ENCODE data around the gene CABP4.
A peak's percentile ranks its signal among the peaks of the same experiment; 100 is the strongest.

CABP4 gene

DNA sequence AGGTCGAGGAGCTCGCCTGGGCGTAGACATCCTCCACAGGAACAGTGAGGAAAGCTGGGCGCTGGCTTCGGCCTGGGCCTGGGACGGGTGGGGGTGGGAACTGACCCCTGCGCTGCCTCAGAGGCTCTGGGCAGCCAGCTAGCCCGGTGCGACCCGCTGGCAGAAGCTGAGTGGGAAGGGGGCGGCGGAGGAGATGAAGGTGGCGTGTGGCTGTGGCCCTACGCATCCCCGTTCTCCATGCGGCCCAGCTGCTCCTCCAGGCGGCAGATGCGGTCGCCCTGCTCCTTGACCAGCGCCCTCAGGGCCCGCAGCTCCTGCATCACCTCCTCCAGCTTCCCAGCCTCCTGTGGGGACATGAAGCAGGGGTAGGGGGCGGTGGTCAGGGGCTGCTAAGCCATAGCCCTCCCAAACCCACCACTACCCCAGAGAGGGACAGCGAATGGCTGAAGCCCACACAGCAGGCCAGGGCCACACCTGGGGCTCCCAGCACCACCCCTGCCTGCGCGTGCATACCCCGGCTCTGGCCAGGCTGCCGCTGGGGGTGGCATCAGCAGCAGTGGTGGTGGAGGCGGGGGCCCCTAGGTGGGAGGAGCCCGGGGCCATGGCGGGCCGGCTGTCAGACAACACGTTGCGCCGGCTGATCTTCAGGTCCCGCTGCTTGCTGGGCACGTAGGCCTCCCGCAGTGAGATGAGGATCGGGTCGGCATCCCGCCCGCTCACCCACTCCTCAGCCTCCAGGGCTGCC is 16.8 kb upstream of the CABP4 start:
- H3K4me2 ChIP-seq (ENCODE audit: low read length) = no peak overlapping the region
- no peak overlapping the region for H3K4me3 ChIP-seq (ENCODE audit: low read length)
- no peak overlapping the region for H3K9ac ChIP-seq (ENCODE audit: low read depth, low read length)
- peaks cover 57% of the 10 kb centered on the region for H3K36me3 ChIP-seq (ENCODE audit: insufficient read depth, low read length)
- no peaks in the 10 kb centered on the region for H3K27me3 ChIP-seq (ENCODE audit: control insufficient read depth, insufficient read depth, low read length)
- H3K9me3 ChIP-seq (replicated peaks; ENCODE audit: low read length) = no peaks in the 10 kb centered on the region
- peaks cover 30% of the 10 kb centered on the region for H3K4me1 ChIP-seq (ENCODE audit: control insufficient read depth, insufficient read depth, low read length)

DNA sequence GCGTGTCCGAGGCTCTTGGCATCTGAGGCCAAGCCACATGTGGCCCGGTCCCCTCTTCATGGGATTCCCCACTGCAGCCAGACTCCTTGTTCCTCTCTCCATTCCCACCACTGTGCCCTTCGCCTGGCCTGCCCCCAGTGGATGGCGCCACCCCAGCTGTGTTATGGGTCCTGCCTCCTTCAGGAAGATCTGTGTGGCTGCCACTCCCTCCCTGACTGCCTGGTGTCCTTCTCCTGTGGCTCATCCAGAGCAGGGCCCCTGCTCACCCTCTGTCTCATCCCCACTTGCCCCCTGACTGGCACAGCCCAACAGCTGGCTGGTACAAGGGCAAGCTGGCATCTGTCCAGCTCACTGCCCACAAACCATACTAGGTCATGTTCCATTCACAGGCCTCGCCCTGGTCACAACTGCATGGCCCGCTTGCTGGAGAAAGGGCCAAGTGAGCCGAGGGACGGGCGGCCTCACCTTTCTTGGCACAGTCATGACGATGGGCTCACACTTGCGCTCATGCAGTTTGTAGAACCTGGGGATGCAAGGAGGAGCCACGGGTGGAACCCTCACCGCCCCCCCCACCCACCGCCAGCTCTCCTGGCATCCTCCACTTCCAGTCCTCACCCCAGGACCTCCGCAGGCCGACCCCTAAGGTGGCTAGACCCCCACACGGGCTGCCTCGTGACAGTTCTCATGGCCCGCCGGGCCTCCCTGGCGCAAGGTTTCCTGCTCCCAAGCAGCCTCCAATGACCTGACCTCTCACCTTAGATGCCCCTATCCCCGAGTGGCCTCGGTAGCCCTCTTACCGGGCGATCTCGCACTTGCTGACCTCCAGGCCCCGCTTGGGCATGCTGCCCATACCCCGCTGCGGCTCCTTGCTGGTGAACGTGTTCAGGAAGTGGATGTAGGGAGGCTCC is 15.6 kb upstream of the CABP4 start:
- H3K9me3 ChIP-seq (replicated peaks; ENCODE audit: low read length) = no peaks in the 10 kb centered on the region
- H3K4me2 ChIP-seq (ENCODE audit: low read length) = peak overlapping the region; percentile 16
- H3K4me1 ChIP-seq (ENCODE audit: control insufficient read depth, insufficient read depth, low read length) = peaks cover 30% of the 10 kb centered on the region
- H3K36me3 ChIP-seq (ENCODE audit: insufficient read depth, low read length) = peaks cover 45% of the 10 kb centered on the region
- H3K27me3 ChIP-seq (ENCODE audit: control insufficient read depth, insufficient read depth, low read length) = no peaks in the 10 kb centered on the region
- H3K4me3 ChIP-seq (ENCODE audit: low read length) = no peak overlapping the region
- H3K9ac ChIP-seq (ENCODE audit: low read depth, low read length) = peak overlapping the region; percentile 16

DNA sequence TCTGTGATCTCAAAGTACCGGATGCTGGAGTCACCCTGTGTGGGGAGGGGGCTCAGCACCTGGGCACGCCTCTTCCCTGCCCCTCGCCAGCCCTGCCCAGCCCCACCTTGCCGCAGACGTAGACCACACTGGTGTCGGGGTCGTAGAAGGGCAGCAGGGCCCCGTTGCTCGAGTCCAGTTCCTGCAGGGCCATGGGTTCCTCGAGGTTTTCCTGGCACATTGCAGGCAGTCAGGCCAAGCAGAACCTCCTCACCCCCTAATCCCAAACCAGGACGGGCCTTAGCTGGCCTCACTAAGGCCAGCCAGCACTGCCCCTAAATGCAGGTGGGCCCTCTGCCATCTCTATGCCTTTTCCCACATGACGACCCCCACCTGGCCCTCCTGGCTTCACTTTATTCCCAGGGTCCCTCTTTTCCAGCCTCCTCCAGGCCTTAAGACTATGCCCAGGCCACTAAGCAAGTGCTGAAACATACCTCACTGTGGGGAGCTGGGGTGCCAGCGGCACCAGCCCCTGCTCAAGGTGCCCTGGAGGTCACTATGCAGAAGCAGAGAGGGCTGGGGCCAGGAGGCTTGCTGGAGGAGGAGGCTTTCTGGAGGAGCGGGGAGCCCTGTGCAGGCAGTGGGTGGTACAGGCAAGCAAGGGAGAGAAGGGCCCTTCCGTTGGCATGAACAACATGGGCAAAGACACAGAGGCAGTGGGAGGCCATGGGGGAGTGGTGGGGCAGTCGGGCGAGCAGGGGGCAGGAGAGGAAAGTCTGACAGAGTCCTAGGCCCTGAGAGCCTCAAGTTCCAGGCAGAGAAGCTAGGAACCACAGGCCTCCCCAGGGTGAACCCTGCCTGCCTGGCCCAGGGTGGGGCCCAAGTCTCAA is 14.7 kb upstream of the CABP4 start:
- peaks cover 26% of the 10 kb centered on the region for H3K4me1 ChIP-seq (ENCODE audit: control insufficient read depth, insufficient read depth, low read length)
- peaks cover 37% of the 10 kb centered on the region for H3K36me3 ChIP-seq (ENCODE audit: insufficient read depth, low read length)
- H3K9ac ChIP-seq (ENCODE audit: low read depth, low read length) = peak overlapping the region; percentile 16
- no peak overlapping the region for H3K4me2 ChIP-seq (ENCODE audit: low read length)
- no peak overlapping the region for H3K4me3 ChIP-seq (ENCODE audit: low read length)
- H3K9me3 ChIP-seq (replicated peaks; ENCODE audit: low read length) = no peaks in the 10 kb centered on the region
- H3K27me3 ChIP-seq (ENCODE audit: control insufficient read depth, insufficient read depth, low read length) = no peaks in the 10 kb centered on the region

DNA sequence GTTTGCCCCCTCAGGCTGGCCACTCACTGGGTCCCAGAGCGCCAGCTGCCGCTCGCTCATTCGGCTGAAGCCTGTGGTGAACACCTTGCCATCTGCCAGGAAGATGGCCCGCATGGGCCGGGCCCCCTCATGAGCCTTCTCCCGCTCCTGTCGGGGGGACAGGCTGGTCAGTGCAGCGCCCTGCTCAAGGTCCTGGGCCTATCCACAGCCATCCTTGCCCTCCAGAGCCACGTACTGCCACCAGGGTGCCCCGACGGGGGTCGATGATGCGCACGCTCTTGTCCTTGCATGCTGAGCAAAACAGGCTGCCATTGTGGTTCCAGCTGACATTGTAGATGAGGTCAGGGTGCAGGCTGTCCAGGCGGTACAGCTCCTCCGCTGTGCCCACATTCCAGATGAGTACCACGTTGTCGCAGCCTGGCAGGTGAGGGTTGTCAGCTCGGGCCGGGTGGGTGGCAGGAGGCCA is 14.0 kb upstream of the CABP4 start:
- Histone ChIP-seq H3K27me3 (ENCODE audit: control insufficient read depth, insufficient read depth, low read length) (no peaks in the 10 kb centered on the region), H3K9ac (ENCODE audit: low read depth, low read length) (no peak overlapping the region), H3K4me3 (ENCODE audit: low read length) (no peak overlapping the region), H3K36me3 (ENCODE audit: insufficient read depth, low read length) (peaks cover 32% of the 10 kb centered on the region), H3K4me2 (ENCODE audit: low read length) (no peak overlapping the region), H3K9me3 (replicated peaks; ENCODE audit: low read length) (no peaks in the 10 kb centered on the region), H3K4me1 (ENCODE audit: control insufficient read depth, insufficient read depth, low read length) (peaks cover 25% of the 10 kb centered on the region)

DNA sequence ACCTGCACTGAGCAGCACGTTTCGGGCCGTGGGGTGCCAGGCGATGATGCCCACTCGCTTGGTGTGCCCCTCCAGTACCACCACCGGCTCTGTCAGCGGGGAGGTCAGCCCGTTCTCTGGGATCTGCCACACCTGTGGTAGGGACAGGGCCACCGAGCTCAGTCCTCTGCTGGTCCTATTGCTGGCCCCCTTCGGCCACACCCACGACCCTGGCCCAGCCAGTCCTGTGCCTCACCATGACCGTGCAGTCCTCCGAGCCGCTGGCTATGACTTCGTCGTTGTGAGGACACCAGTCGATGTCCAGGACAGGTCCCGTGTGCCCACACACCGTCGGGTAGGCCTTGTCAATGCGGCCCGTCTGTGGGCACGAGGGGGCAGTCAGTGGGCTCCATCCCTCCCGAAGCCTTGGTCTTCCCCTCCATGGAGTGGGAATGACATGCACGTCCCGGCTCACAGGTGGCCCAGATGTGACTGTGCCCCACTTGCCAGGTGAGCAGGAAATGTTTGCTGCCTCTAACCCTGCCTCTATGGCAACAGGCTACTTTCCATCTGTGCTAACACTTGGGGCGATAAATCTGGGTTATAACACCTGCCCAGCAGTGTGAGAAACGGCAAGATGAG is 13.3 kb upstream of the CABP4 start:
- no peak overlapping the region for H3K9ac ChIP-seq (ENCODE audit: low read depth, low read length)
- H3K4me1 ChIP-seq (ENCODE audit: control insufficient read depth, insufficient read depth, low read length) = peaks cover 25% of the 10 kb centered on the region
- H3K4me3 ChIP-seq (ENCODE audit: low read length) = peak overlapping the region; percentile 96
- H3K36me3 ChIP-seq (ENCODE audit: insufficient read depth, low read length) = peaks cover 32% of the 10 kb centered on the region
- H3K9me3 ChIP-seq (replicated peaks; ENCODE audit: low read length) = no peaks in the 10 kb centered on the region
- peak overlapping the region; percentile 99 for H3K4me2 ChIP-seq (ENCODE audit: low read length)
- H3K27me3 ChIP-seq (ENCODE audit: control insufficient read depth, insufficient read depth, low read length) = no peaks in the 10 kb centered on the region

DNA sequence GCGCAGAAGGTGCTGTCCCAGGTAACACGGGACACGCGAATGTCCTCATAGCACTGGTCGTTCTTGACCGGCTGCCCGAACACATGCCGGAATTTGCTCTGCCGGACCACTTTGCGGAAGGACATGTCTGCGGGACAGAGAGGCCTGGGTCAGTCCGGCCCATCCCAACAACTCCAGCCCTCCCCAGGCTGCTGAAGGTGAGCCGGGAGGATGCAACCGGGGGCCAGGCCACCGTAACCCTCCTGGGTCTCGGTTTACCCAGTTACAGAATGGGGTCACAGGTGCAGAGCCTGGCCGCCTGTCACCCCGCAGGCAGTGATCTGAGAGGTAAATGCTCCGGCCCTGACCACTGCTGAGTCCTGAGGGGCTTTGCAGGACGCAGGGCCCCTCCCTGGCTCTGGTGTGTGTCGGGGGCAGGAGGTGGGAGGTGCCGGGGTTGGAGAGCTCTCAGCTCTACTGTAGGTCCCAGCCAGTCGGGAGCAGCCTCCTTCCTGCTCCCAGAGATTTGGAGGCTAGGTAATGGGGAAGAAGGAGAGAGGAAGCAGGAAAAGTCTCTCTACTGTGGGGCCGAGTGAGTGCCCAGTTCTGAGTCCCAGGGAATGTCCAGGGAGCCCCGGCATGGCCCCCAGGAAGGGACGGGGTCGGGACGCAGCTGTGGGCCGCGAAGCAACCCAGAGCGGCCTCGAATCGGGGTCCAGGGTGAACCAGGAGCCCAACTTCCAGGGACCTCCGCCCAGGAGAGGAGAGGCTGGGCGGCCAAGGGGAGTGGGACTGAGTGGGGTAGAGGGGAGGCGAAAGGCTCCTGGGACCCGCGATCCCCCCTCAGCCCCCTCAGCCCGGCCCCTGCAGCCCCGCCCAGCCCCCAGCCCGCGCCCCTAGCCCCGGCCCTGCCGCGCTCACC is 12.4 kb upstream of the CABP4 start:
- no peaks in the 10 kb centered on the region for H3K27me3 ChIP-seq (ENCODE audit: control insufficient read depth, insufficient read depth, low read length)
- H3K9ac ChIP-seq (ENCODE audit: low read depth, low read length) = peak overlapping the region; percentile 90
- H3K4me3 ChIP-seq (ENCODE audit: low read length) = peak overlapping the region; percentile 96
- H3K4me1 ChIP-seq (ENCODE audit: control insufficient read depth, insufficient read depth, low read length) = peaks cover 25% of the 10 kb centered on the region
- H3K9me3 ChIP-seq (replicated peaks; ENCODE audit: low read length) = no peaks in the 10 kb centered on the region
- H3K4me2 ChIP-seq (ENCODE audit: low read length) = peak overlapping the region; percentile 99
- H3K36me3 ChIP-seq (ENCODE audit: insufficient read depth, low read length) = peaks cover 25% of the 10 kb centered on the region

DNA sequence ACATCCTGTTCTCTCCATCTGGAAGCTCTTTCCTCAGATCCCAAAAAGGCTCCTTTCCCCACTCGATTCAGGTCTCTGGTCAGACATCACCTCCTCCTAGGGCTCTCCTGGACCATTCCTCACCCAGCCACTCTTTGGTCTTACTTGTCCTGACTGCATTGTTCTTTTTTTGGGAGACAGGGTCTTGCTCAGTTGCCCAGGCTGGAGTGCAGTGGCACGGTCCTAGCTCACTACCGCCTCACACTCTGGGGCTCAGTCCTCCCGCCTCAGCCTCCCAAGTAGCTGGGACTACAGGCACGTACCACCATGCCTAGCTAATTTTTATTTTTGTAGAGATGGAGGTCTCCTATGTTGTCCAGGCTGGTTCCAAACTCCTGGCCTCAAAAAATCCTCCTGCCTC is 9.6 kb upstream of the CABP4 start:
- peaks cover 12% of the 10 kb centered on the region for H3K4me1 ChIP-seq (ENCODE audit: control insufficient read depth, insufficient read depth, low read length)
- H3K36me3 ChIP-seq (ENCODE audit: insufficient read depth, low read length) = peaks cover 7% of the 10 kb centered on the region
- no peak overlapping the region for H3K4me3 ChIP-seq (ENCODE audit: low read length)
- H3K9ac ChIP-seq (ENCODE audit: low read depth, low read length) = no peak overlapping the region
- no peak overlapping the region for H3K4me2 ChIP-seq (ENCODE audit: low read length)
- no peaks in the 10 kb centered on the region for H3K9me3 ChIP-seq (replicated peaks; ENCODE audit: low read length)
- no peaks in the 10 kb centered on the region for H3K27me3 ChIP-seq (ENCODE audit: control insufficient read depth, insufficient read depth, low read length)

DNA sequence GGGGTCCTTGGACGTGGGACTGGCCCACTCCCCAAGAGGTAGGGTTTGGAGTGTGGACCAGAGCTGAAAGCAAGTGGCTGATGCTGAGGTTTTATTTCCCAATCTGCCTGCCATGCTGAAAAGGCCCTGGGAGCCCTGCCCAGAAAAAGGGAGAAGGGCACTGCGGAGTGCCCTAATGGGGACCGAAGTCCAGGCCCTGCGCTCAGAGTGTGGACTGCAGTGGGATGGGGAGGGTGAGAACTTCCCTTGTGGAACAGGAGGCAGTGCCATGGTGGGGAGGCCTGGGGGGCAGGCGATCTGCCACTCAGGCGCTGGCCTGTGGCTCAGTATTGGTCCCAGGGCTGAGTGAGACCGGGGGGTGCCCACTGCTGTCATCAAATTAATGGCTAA is 6.9 kb upstream of the CABP4 start:
- Histone ChIP-seq H3K4me2 (ENCODE audit: low read length) (no peak overlapping the region), H3K27me3 (ENCODE audit: control insufficient read depth, insufficient read depth, low read length) (no peaks in the 10 kb centered on the region), H3K4me1 (ENCODE audit: control insufficient read depth, insufficient read depth, low read length) (peaks cover 14% of the 10 kb centered on the region), H3K4me3 (ENCODE audit: low read length) (no peak overlapping the region), H3K36me3 (ENCODE audit: insufficient read depth, low read length) (no peaks in the 10 kb centered on the region), H3K9me3 (replicated peaks; ENCODE audit: low read length) (no peaks in the 10 kb centered on the region), H3K9ac (ENCODE audit: low read depth, low read length) (no peak overlapping the region)

DNA sequence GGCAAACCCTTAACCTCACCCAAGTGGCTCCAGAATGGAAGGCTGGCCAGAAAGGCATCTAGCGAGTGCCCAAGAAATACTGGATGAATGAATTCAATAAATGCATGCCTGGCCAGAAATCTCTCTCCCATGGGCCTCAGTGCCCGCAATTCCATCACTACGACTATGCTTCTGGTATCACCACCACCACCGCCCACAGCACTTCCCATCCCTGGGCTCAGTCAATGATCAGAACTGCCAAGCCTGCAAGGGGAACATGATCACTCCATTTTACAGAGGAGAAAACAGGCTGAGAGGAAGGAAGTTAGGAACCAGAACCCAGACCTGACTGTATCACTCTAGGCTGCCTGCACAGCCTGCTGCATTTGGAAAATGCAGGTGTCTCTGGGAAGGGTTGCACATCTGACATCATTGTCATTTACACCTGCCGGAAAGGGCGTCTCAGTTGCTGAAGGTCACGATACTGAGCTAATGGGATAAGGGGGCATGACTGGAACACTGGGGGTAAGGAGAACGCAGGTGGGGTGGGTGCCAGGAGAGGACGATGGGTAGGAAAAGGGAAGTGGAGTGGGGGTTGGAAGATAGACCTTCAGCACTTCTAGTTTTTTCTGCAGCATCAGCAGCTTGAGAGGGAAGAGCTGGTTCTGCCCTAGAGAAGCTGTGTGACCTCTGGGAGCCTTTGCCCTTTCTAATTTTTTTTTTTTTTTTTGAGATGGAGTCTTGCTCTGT is 5.9 kb upstream of the CABP4 start:
- no peak overlapping the region for H3K4me3 ChIP-seq (ENCODE audit: low read length)
- no peak overlapping the region for H3K9ac ChIP-seq (ENCODE audit: low read depth, low read length)
- no peaks in the 10 kb centered on the region for H3K27me3 ChIP-seq (ENCODE audit: control insufficient read depth, insufficient read depth, low read length)
- no peaks in the 10 kb centered on the region for H3K36me3 ChIP-seq (ENCODE audit: insufficient read depth, low read length)
- no peaks in the 10 kb centered on the region for H3K9me3 ChIP-seq (replicated peaks; ENCODE audit: low read length)
- H3K4me1 ChIP-seq (ENCODE audit: control insufficient read depth, insufficient read depth, low read length) = peaks cover 14% of the 10 kb centered on the region
- H3K4me2 ChIP-seq (ENCODE audit: low read length) = no peak overlapping the region
